SK-N-MC (cell line): ENCODE results near the gene ITGB2.

Source experiments
- EZH2 ChIP-seq: fragments of 200-600 bp; sonication (generic); IDR thresholded peaks from one replicate; pipeline ENCODE4 v1.6.1; 2017; ENCODE audit warnings: antibody characterized with exemption
- POLR2AphosphoS5 ChIP-seq: IDR thresholded peaks from 2 replicates; pipeline ENCODE4 v1.6.1; 2012; ENCODE audit warnings: mild to moderate bottlenecking, low read depth, low read length, borderline replicate concordance

DNA sequence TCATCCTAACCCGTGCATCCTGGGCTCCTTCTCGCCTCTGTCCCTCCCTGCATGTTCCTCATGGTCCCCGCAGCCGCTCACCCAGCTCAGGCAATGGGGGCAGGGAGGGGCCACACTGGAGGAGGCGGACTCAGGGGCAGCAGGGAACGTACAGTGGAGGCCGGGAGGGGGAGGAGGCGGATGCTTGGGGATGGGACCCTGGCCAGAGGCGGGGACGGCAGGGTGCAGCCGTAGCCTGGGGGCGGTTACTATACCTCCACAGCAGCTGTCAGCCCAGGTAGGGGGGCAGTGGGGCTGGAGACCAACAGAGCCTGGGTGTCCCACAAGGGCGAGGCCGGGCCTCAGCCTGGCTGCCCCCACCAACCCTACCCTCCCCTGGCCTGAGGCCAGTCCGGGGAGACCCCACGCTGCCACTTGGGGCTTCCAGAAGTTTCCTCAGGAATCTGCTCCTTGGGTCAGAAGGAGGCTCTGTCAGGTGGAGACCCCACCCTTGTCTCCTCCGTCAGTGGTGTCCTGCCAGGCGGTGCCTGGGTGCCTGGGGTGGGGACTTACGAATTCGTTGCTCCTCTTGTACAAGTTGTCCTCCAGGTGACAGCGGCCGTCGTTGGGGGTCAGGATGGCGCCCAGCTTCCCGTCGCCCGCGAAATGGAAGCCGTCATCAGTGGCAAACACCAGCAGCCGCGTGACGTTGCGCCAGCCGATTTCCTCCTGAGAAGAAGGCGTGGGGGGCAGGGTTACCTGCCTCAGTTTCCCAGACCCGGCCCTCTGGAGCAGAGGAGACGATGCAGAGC, 20.7 kb downstream of the ITGB2 start:
- no peak for TF ChIP-seq POLR2AphosphoS5
- no peak for TF ChIP-seq EZH2
